RWPE2 (cell line): Measurements from ENCODE around the gene NDUFB2.

Experiments
- ATAC-seq: fragments of 200-7000 bp; cut with Tn5 transposase; 3 replicates; pipeline ENCODE4 v1.9.1; 2021; ENCODE audit warnings: low read depth
- DNase-seq: peaks from one replicate; pipeline ENCODE4 v3.0.0-alpha.2; 2020; ENCODE audit warnings: low spot score
- H3K27ac ChIP-seq: fragments of 450-650 bp; 2 replicates; pipeline ENCODE4 v1.5.1; 2017; ENCODE audit warnings: mild to moderate bottlenecking; ENCODE audit not compliant: poor library complexity, severe bottlenecking
- H3K27me3 ChIP-seq: fragments of 250-450 bp; sonication (Bioruptor Pico); 2 replicates; pipeline ENCODE4 v1.5.1; 2021; ENCODE audit warnings: mild to moderate bottlenecking, moderate library complexity; ENCODE audit not compliant: insufficient read depth, poor library complexity, severe bottlenecking
- H3K36me3 ChIP-seq: fragments of 250-450 bp; sonication (Bioruptor Pico); 2 replicates; pipeline ENCODE4 v1.5.1; 2020; ENCODE audit warnings: low read depth, mild to moderate bottlenecking, moderate library complexity
- H3K4me1 ChIP-seq: fragments of 250-450 bp; sonication (Bioruptor Pico); 2 replicates; pipeline ENCODE4 v1.5.1; 2021; ENCODE audit warnings: mild to moderate bottlenecking, moderate library complexity; ENCODE audit not compliant: insufficient read depth, poor library complexity, severe bottlenecking
- H3K4me3 ChIP-seq: fragments of 250-450 bp; sonication (Bioruptor Pico); 2 replicates; pipeline ENCODE4 v1.5.1; 2021; ENCODE audit warnings: mild to moderate bottlenecking, moderate library complexity; ENCODE audit not compliant: severe bottlenecking
- H3K9me3 ChIP-seq: fragments of 250-450 bp; sonication (Bioruptor Pico); 2 replicates; pipeline ENCODE4 v1.5.1; 2021; ENCODE audit warnings: mild to moderate bottlenecking, moderate library complexity; ENCODE audit not compliant: severe bottlenecking
- CTCF ChIP-seq: fragments of 450-650 bp; IDR thresholded peaks from one replicate; pipeline ENCODE4 v1.5.1; 2017; ENCODE audit warnings: mild to moderate bottlenecking, moderate library complexity; ENCODE audit not compliant: poor library complexity, severe bottlenecking

NDUFB2 gene

GRCh38 chr7:140719721-140720120 is 23.2 kb downstream of the NDUFB2 start:
- TF ChIP-seq CTCF: no peak
- Histone ChIP-seq H3K4me1 (no peaks in the 10 kb centered on the region), H3K4me3 (no peak overlapping the region), H3K9me3 (no peaks in the 10 kb centered on the region), H3K36me3 (no peaks in the 10 kb centered on the region), H3K27me3 (no peaks in the 10 kb centered on the region), H3K27ac (no peak overlapping the region)
- DNase-seq: no peak
- ATAC-seq: peak; percentile 61; the same call in 2 of the 3 replicates

- no peaks in the 10 kb centered on the region for H3K36me3 ChIP-seq
- no peak for TF ChIP-seq CTCF
- DNase-seq (no peak), ATAC-seq (no peak)
- no peaks in the 10 kb centered on the region for H3K4me1 ChIP-seq
- H3K27me3 ChIP-seq: no peaks in the 10 kb centered on the region
- H3K4me3 ChIP-seq: no peak overlapping the region
- H3K27ac ChIP-seq: no peak overlapping the region
- no peaks in the 10 kb centered on the region for H3K9me3 ChIP-seq
Observed at GRCh38 chr7:140722254-140722653, 25.7 kb downstream of the NDUFB2 start.

- no peaks in the 10 kb centered on the region for H3K9me3 ChIP-seq
- H3K4me1 ChIP-seq: no peaks in the 10 kb centered on the region
- no peak for TF ChIP-seq CTCF
- H3K36me3 ChIP-seq: 0 out of 2 replicates have a peak, but pooled peaks cover 2% of the 10 kb centered on the region
- no peak for ATAC-seq
- H3K4me3 ChIP-seq: no peak overlapping the region
- no peaks in the 10 kb centered on the region for H3K27me3 ChIP-seq
- no peak for DNase-seq
- no peak overlapping the region for H3K27ac ChIP-seq
Observed at GRCh38 chr7:140723006-140723405, 26.5 kb downstream of the NDUFB2 start.

- H3K4me3 ChIP-seq: no peak overlapping the region
- ATAC-seq: no peak
- 0 out of 2 replicates have a peak, but pooled peaks cover 3% of the 10 kb centered on the region for H3K36me3 ChIP-seq
- TF ChIP-seq CTCF: no peak
- no peaks in the 10 kb centered on the region for H3K9me3 ChIP-seq
- DNase-seq: no peak
- no peak overlapping the region for H3K27ac ChIP-seq
- no peaks in the 10 kb centered on the region for H3K27me3 ChIP-seq
- H3K4me1 ChIP-seq: no peaks in the 10 kb centered on the region
Observed at GRCh38 chr7:140723574-140723973, 27.1 kb downstream of the NDUFB2 start.

- no peak for TF ChIP-seq CTCF
- no peak overlapping the region for H3K27ac ChIP-seq
- ATAC-seq (no peak), DNase-seq (no peak)
- no peaks in the 10 kb centered on the region for H3K27me3 ChIP-seq
- 0 out of 2 replicates have a peak, but pooled peaks cover 3% of the 10 kb centered on the region for H3K36me3 ChIP-seq
- H3K9me3 ChIP-seq: no peaks in the 10 kb centered on the region
- no peak overlapping the region for H3K4me3 ChIP-seq
- no peaks in the 10 kb centered on the region for H3K4me1 ChIP-seq
Observed at GRCh38 chr7:140724706-140725105, 28.2 kb downstream of the NDUFB2 start.
